Mammary epithelial cell (primary cell): ENCODE measurements around the gene OSCP1.

ENCODE experiments used
- CTCF ChIP-seq, 2 donors: IDR thresholded peaks in 1 of 2; conservative IDR thresholded peaks in 1 of 2; 2 replicates each; pipeline ENCODE4 v1.5.1; 2011 to 2012; ENCODE audit warnings: inconsistent platforms in 2 of 2, low read length in 2 of 2, mild to moderate bottlenecking in 2 of 2, control low read depth in 1 of 2, low read depth in 1 of 2; ENCODE audit not compliant: insufficient read depth in 1 of 2; ENCODE audit errors: extremely low read depth in 1 of 2
- EZH2 ChIP-seq: IDR thresholded peaks from 2 replicates; pipeline ENCODE4 v1.6.1; 2012; ENCODE audit warnings: low read length, inconsistent platforms, borderline replicate concordance

GRCh38 chr1:36390411-36390810 is 59.8 kb downstream of the OSCP1 start:
- TF ChIP-seq CTCF (conservative IDR thresholded peaks at IDR 0.05 in 1 of 2, IDR thresholded peaks at IDR 0.05 in 1 of 2; ENCODE audit: extremely low read depth in 1 of 2, insufficient read depth in 1 of 2, low read depth in 1 of 2, low read length in 2 of 2) (no peak), EZH2 (no peak)
